ENCODE measurements around the gene HIVEP1.

DNA sequence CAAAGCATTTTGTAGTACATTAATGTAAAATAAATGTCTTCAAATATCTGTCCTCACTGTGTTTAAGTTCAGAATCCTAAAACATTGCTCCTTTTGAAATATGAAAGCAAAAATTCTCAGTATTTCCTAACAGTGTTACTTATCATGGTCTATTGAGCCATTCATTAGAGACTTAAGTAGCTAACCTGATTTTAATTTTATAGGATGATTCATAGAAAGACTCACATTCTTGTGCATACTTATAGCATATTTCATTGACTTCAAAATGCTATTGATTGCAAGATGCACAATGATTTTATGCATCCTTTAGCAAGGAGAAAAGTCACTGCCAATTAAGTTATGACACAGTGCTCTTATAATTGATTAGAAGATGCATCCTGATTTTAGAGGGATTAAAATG lies 85.7 kb downstream of the HIVEP1 start:
- TF ChIP-seq POLR2A (IDR thresholded peaks at IDR 0.05) = no peak
- TF ChIP-seq, protein P1, sequence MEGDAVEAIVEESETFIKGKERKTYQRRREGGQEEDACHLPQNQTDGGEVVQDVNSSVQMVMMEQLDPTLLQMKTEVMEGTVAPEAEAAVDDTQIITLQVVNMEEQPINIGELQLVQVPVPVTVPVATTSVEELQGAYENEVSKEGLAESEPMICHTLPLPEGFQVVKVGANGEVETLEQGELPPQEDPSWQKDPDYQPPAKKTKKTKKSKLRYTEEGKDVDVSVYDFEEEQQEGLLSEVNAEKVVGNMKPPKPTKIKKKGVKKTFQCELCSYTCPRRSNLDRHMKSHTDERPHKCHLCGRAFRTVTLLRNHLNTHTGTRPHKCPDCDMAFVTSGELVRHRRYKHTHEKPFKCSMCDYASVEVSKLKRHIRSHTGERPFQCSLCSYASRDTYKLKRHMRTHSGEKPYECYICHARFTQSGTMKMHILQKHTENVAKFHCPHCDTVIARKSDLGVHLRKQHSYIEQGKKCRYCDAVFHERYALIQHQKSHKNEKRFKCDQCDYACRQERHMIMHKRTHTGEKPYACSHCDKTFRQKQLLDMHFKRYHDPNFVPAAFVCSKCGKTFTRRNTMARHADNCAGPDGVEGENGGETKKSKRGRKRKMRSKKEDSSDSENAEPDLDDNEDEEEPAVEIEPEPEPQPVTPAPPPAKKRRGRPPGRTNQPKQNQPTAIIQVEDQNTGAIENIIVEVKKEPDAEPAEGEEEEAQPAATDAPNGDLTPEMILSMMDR (IDR thresholded peaks at IDR 0.05) = no peak

Data from upper lobe of left lung (tissue), 4 donors.